A549 (cell line): ENCODE results near the gene SLC35E4.

Experiments
- HOXA7 ChIP-seq: fragments of 250-450 bp; sonication (Bioruptor Pico); IDR thresholded peaks from 2 replicates; pipeline ENCODE4 v1.5.0; 2020; ENCODE audit warnings: mild to moderate bottlenecking, moderate library complexity
- TF ChIP-seq, protein P1 (sequence below): fragments of >200 bp; sonication (Bioruptor Twin); formaldehyde crosslinking; IDR thresholded peaks from 3 replicates; pipeline ENCODE4 v1.6.1; 2016

- TF ChIP-seq, protein P1, sequence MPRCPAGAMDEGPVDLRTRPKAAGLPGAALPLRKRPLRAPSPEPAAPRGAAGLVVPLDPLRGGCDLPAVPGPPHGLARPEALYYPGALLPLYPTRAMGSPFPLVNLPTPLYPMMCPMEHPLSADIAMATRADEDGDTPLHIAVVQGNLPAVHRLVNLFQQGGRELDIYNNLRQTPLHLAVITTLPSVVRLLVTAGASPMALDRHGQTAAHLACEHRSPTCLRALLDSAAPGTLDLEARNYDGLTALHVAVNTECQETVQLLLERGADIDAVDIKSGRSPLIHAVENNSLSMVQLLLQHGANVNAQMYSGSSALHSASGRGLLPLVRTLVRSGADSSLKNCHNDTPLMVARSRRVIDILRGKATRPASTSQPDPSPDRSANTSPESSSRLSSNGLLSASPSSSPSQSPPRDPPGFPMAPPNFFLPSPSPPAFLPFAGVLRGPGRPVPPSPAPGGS, result no peak
- TF ChIP-seq HOXA7 (CRISPR knock-in tag), result no peak
Measured at GRCh38 chr22:30615543-30615954, 20.0 kb upstream of the SLC35E4 start.
